ENCODE data around the gene LLPH.

Gene LLPH

DNA sequence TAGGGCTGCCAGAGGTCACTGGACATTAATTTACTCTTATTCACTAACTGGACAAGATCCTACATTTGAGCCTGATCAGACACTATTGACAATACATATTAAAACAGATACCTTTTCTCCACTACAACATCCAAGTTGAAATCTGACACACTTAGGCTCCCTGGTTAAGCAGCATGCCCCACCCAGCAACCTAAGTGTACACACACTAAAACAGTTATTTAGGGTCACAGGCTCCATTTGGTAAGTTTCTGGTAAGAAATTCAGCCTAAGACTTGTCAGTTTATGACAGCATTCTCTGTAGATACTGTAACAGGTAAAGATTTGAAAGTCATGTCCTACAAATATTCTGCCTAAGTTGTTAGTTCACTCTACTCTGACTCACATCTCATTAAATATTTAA, 12.3 kb upstream of the LLPH start:
- DNase-seq (ENCODE audit: low read depth) = no peak

GRCh38 chr12:66141299-66141698, 10.7 kb upstream of the LLPH start:
- DNase-seq (ENCODE audit: low read depth) = no peak

DNA sequence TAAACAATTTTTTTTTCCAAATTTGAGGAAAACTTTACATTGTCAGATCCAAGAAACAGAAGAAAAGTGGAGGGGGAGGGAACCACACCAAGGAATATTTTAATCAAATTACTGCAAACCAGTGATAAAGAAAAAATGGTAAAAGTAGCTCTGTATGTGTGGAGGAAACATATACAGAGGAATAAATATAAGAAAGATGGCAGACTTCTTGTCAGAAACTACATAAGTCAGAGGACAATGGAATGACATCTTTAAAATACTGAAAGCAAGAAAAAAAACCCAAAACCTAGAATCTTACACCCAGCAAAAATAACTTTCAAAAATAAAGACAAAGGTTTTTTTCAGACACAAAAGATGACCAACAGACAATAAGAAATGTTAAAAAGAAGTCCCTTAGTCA, 10.2 kb upstream of the LLPH start:
- no peak for DNase-seq (ENCODE audit: low read depth)

- DNase-seq (ENCODE audit: low read depth) = no peak
Observed at GRCh38 chr12:66139328-66139727, 8.8 kb upstream of the LLPH start.

DNA sequence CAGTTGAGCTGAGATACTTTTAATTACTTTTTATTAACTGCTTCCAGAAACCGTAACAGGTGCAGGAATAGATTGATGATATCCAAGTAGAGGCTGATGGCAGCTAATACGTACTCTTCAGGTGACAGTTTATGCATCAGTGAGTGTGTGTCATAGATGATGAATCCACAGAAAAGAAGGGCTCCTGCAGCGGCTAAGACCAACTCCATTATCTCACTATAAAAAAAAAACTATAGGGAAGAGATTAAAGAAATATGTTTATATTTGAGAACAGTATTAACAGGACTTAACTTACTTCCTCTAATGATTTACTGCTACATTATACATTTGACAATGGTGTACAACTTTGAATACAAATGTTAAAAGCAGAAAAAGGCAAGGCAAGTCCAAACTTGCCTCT, 7.4 kb upstream of the LLPH start:
- no peak for DNase-seq (ENCODE audit: low read depth)

- DNase-seq (ENCODE audit: low read depth) = peak; percentile 49
Observed at GRCh38 chr12:66132408-66132807, 1.9 kb upstream of the LLPH start.

DNA sequence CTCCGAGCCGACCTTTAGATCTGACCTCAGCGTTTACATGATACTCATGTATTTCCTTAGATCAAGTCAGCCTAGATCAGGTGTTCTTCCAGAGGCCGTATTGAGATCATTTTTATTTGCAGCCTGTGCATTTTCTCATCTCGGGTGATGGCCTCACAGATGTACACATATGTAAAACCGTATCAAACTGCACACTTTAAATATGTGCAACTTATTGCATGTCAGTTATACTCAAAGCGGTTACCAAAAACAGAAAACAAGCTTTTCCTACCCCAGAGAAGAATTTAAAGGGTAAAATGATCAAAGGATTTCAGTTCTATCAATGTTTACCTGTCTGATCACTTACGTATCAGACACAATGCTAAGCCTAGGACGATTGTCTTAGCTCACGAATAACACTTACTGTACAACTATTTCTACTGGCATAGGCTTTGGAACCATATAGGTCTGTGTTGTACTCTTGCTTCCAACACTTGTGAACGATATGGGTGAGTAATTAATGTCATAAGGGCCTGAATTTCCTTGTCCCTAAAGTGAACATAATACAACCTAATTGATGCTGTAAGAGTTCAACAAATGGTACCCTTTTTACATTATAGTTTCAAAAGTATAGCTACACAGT, 628 bp upstream of the LLPH start:
- no peak for DNase-seq (ENCODE audit: low read depth)

DNA sequence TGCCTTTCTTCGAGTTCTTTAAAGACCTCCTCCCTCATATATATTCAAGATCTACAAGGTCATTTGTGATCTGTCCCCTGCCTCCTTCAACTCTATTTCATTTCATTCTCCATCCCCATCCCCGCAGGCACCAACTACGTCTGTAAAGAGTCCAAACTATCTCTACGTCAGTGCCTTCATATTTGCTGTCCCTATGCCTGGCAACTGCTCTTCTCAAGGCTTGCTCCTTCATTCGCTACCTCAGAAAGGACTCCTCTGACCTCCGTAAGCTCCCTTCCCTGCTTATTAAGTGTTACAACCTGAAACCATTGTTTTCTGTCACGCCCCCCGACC, 650 bp downstream of the LLPH start:
- DNase-seq (ENCODE audit: low read depth) = no peak

DNA sequence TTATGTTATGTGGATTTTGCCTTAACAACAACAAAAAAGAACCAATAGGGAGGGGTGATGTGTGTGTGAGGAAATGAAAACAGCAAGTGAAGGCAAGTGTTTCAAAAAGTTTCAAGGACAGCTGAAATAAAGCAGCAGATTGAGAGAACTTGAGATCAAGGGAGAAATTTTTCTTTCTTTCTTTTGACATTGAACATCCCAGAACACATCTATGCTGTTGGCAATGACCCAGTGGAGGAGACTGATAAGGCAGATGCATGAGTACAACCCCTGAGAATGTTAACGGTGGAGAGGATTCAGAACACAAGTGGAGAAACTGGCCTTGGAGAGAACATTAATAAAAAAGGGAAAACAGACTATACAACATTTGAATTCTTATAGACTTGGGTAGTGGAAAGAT, 2.9 kb downstream of the LLPH start:
- DNase-seq (ENCODE audit: low read depth) = no peak

GRCh38 chr12:66120477-66120876, 10.1 kb downstream of the LLPH start:
- DNase-seq (ENCODE audit: low read depth) = no peak

- DNase-seq (ENCODE audit: low read depth) = no peak
Observed at GRCh38 chr12:66119870-66120241, 10.7 kb downstream of the LLPH start.

- no peak for DNase-seq (ENCODE audit: low read depth)
Observed at GRCh38 chr12:66119229-66119869, 11.2 kb downstream of the LLPH start.

GRCh38 chr12:66118240-66118891, 12.2 kb downstream of the LLPH start:
- no peak for DNase-seq (ENCODE audit: low read depth)

DNA sequence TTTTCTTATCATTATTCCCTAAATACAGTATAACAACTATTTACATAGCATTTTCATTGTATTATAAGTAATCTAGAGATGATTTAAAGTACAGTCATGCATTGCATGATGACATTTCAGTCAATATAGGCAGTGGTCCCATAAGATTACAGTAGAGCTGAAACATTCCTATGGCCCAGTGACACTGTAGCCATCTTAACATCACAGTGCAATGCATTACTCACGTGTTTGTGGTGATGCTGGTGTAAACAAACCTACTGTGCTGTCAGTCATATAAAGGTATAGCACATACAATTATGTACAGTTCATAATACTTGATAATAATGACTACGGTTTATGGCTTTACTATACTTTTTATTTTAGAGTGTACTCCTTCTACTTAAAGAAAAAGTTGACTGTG, 13.3 kb downstream of the LLPH start:
- no peak for DNase-seq (ENCODE audit: low read depth)

DNA sequence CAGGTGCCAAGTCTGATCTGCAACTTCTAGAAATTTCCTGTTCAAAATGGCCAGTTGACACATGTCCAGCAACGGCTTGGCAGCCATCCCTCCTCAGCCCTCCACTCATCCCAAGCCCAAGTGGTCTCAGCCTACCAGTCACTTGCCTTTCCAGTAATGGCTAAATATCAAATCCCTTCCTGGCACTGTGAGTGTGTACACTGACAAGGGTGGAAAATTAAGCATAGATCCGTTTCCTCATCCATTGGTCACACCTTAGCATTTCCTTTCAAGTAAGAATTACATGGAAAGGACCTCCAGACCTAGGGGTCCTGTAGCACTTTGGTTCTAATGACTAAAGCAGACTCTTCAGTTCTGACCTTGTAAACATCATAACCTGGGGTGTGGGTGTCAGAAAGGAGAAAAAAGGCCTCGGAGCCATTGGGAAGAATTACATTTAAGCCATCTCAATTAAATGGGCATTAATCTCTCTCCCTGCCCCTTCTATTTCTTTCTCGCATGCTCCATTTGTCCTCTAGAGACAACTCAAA, 15.4 kb downstream of the LLPH start:
- DNase-seq (ENCODE audit: low read depth) = no peak

- DNase-seq (ENCODE audit: low read depth) = no peak
Observed at GRCh38 chr12:66113471-66113870, 17.1 kb downstream of the LLPH start.

GRCh38 chr12:66111605-66112004, 18.9 kb downstream of the LLPH start:
- DNase-seq (ENCODE audit: low read depth) = no peak

DNA sequence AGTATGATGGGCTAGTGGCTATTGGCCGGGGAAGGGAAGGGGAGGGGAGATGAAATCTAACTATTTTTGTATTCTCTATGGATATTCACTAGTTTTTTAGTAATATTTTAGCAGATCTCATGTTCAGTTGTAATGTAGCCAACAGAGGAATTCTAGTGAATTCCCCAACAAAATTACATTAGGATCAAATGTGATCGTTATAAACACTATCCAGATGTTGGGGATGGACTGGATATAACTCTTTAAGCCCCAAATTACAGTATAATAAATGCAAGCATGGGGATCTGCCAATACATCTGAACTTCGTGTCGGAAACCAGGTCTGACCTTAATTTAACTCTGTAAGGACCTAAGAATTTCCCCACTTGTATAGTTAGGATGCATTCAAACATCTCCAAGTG, 21.5 kb downstream of the LLPH start:
- DNase-seq (ENCODE audit: low read depth) = no peak

DNA sequence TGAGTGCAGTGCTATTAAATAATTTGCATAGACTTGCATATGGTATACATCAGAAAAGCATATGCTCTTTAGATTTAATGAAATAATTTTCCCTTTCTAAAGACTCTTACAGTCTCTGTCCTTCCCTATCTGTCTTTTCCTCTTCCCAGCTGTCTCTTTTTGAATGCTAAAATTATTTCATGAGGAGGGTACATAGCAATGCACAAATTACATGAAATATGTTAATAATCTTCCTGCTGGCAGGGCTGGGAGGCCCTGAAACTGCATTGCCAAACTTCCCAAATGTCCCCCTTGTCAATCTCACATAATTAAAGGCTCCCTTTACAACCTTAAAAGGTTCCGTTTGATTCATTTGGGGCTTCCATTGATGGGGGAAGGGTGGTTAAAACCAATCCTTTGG, 22.2 kb downstream of the LLPH start:
- no peak for DNase-seq (ENCODE audit: low read depth)

- DNase-seq (ENCODE audit: low read depth) = peak; percentile 80
Observed at GRCh38 chr12:66107451-66107915, 23.1 kb downstream of the LLPH start.

DNA sequence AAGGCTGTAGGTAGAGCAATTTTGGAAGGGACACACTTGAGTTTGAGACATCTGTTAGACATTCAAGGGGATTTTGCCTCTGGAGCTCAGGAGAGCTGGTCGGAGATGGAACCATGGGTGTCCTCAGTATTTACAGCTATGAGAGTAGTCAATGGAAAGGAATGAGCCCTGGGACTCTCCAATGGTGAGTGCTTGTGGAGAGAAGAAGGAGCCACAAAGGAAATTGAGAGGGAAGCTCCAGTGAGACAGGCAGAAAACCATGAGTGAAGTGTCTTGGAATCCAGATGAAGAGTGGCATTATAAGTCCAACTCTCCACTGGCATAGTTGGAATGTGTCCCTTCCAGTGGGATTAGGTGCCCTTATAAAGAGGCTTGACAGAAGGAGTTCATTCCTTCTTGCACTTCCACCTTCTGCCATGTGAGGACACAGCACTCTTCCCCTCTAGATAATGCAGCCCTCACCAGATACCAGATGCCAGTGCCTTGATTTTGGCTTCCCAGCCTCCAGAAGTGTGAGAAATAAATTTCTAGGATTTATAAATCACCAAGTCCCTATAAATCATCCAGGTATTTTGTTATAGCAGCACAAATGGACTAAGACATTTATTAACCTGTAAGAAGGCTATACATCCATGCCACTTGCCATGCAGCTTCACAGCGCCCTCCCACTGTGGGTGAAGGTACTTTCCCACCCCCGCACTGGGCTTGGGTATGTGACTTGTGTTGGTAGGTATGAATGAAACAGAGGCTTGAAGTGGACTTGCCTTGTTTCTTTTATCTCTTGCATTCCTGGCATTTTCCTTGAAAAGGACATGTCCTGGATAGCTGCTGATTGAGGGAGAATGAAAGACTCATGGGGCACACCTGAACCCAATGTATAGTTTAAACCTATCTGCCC, 27.3 kb downstream of the LLPH start:
- no peak for DNase-seq (ENCODE audit: low read depth)

GRCh38 chr12:66092559-66093269, 37.8 kb downstream of the LLPH start:
- peak; percentile 39 for DNase-seq (ENCODE audit: low read depth)

Data from HS-27A (cell line).